Trophoblast cell (in vitro differentiated cells and primary cell): Measurements from ENCODE around the gene ERAP2.

Experiments used
- DNase-seq, 2 donors: peaks; one replicate each; pipeline ENCODE4 v3.0.0-alpha.2; 2016
- H2AFZ ChIP-seq: 2 replicates; pipeline ENCODE4 v1.6.1; 2013; ENCODE audit warnings: low read length, moderate library complexity, mild to moderate bottlenecking; ENCODE audit not compliant: insufficient read depth, poor library complexity
- H2AK5ac ChIP-seq: 2 replicates; pipeline ENCODE4 v1.6.1; 2013; ENCODE audit warnings: mild to moderate bottlenecking, low read length
- H2BK120ac ChIP-seq: 2 replicates; pipeline ENCODE4 v1.6.1; 2013; ENCODE audit warnings: low read length, mild to moderate bottlenecking, moderate library complexity; ENCODE audit not compliant: insufficient read depth, poor library complexity
- H2BK12ac ChIP-seq: 2 replicates; pipeline ENCODE4 v1.6.1; 2013; ENCODE audit warnings: mild to moderate bottlenecking, low read length, moderate library complexity
- H2BK5ac ChIP-seq: 2 replicates; pipeline ENCODE4 v1.6.1; 2013; ENCODE audit warnings: low read length, low read depth, moderate library complexity, mild to moderate bottlenecking; ENCODE audit not compliant: poor library complexity
- H3K14ac ChIP-seq: 2 replicates; pipeline ENCODE4 v1.6.1; 2013; ENCODE audit warnings: mild to moderate bottlenecking, low read length
- H3K18ac ChIP-seq: 2 replicates; pipeline ENCODE4 v1.6.1; 2013; ENCODE audit warnings: mild to moderate bottlenecking, low read length
- H3K23ac ChIP-seq: 2 replicates; pipeline ENCODE4 v1.6.1; 2013; ENCODE audit warnings: low read length
- H3K27ac ChIP-seq: 2 replicates; pipeline ENCODE4 v1.5.1; 2013; ENCODE audit warnings: low read depth, mild to moderate bottlenecking, inconsistent platforms, low read length, moderate library complexity
- H3K27me3 ChIP-seq: 2 replicates; pipeline ENCODE4 v1.6.1; 2013; ENCODE audit warnings: inconsistent platforms, mild to moderate bottlenecking, low read length, moderate library complexity; ENCODE audit not compliant: insufficient read depth
- H3K36me3 ChIP-seq, 2 experiments: 1 replicate in 1 of 2; 2 replicates in 1 of 2; pipeline ENCODE4 v1.6.1; 2013; ENCODE audit warnings: low read length in 2 of 2, mild to moderate bottlenecking in 2 of 2, moderate library complexity in 1 of 2; ENCODE audit not compliant: insufficient read depth in 2 of 2, control insufficient read depth in 1 of 2
- H3K4ac ChIP-seq: 2 replicates; pipeline ENCODE4 v1.6.1; 2013; ENCODE audit warnings: low read depth, mild to moderate bottlenecking, low read length, moderate library complexity
- H3K4me1 ChIP-seq, 2 experiments: 1 replicate in 1 of 2; 2 replicates in 1 of 2; pipeline ENCODE4 v1.6.1; 2013; ENCODE audit warnings: low read length in 2 of 2, mild to moderate bottlenecking in 2 of 2, moderate library complexity in 1 of 2; ENCODE audit not compliant: insufficient read depth in 2 of 2, control insufficient read depth in 1 of 2
- H3K4me2 ChIP-seq: 2 replicates; pipeline ENCODE4 v1.6.1; 2013; ENCODE audit warnings: inconsistent platforms, mild to moderate bottlenecking, low read length, moderate library complexity
- H3K4me3 ChIP-seq: 2 replicates; pipeline ENCODE4 v1.5.1; 2013; ENCODE audit warnings: mild to moderate bottlenecking, low read depth, low read length, inconsistent platforms
- H3K79me1 ChIP-seq: one replicate; pipeline ENCODE4 v1.6.1; 2013; ENCODE audit warnings: low read length
- H3K79me2 ChIP-seq: 2 replicates; pipeline ENCODE4 v1.6.1; 2013; ENCODE audit warnings: low read length, mild to moderate bottlenecking; ENCODE audit not compliant: control insufficient read depth, insufficient read depth, poor library complexity
- H3K9ac ChIP-seq: 2 replicates; pipeline ENCODE4 v1.6.1; 2013; ENCODE audit warnings: mild to moderate bottlenecking, low read length
- H3K9me3 ChIP-seq: 2 replicates; pipeline ENCODE4 v1.6.1; 2013; ENCODE audit warnings: low read depth, mild to moderate bottlenecking, control low read depth, inconsistent platforms, low read length; ENCODE audit not compliant: insufficient read depth
- H4K12ac ChIP-seq: 2 replicates; pipeline ENCODE4 v1.6.1; 2013; ENCODE audit warnings: low read depth, mild to moderate bottlenecking, low read length, moderate library complexity
- H4K8ac ChIP-seq: 2 replicates; pipeline ENCODE4 v1.6.1; 2013; ENCODE audit warnings: low read depth, mild to moderate bottlenecking, low read length, moderate library complexity
- H4K91ac ChIP-seq: one replicate; pipeline ENCODE4 v1.6.1; 2013; ENCODE audit warnings: low read depth, mild to moderate bottlenecking, low read length, moderate library complexity
- WGBS: extraction: QIAGEN DNeasy Blood & Tissue Kit; methylation state at CpG from one replicate; pipeline ENCODE4 v1.1.7; 2013; ENCODE audit warnings: missing lambda C conversion rate; ENCODE audit not compliant: insufficient read length, insufficient coverage; ENCODE audit errors: extremely low coverage; 5-methylcytosine and 5-hydroxymethylcytosine counted together

Gene ERAP2

DNA sequence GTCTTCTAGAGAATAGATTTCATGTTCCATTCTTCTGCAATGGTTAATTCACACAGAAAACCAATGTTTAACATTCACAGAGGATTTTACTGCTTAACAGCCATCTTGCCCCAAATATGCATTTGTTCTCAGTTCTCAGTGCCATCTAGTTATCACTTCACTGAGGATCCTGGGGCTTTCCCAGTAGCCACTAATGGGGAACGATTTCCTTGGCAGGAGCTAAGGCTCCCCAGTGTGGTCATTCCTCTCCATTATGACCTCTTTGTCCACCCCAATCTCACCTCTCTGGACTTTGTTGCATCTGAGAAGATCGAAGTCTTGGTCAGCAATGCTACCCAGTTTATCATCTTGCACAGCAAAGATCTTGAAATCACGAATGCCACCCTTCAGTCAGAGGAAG lies 3.4 kb downstream of the ERAP2 start:
- Histone ChIP-seq H2AK5ac (no peak overlapping the region), H3K4me2 (no peak overlapping the region), H3K14ac (no peak overlapping the region), H2BK5ac (no peak overlapping the region), H2BK120ac (no peak overlapping the region), H3K79me2 (no peaks in the 10 kb centered on the region), H3K79me1 (no peaks in the 10 kb centered on the region), H3K23ac (no peak overlapping the region), H3K4ac (no peak overlapping the region), H3K18ac (no peak overlapping the region), H2AFZ (no peak overlapping the region), H3K4me1 (no peaks in the 10 kb centered on the region), H3K36me3 (no peaks in the 10 kb centered on the region), H3K4me3 (no peak overlapping the region), H3K27ac (no peak overlapping the region), H3K9ac (no peak overlapping the region), H2BK12ac (no peak overlapping the region), H3K9me3 (no peaks in the 10 kb centered on the region), H4K8ac (no peak overlapping the region), H3K27me3 (no peaks in the 10 kb centered on the region), H4K12ac (no peak overlapping the region), H4K91ac (no peak overlapping the region)
- no peak for DNase-seq
- WGBS = no CpG with 5 or more reads among the region's 3 CpGs

- Histone ChIP-seq H2BK12ac (no peak overlapping the region), H2AFZ (no peak overlapping the region), H3K4ac (no peak overlapping the region), H4K91ac (no peak overlapping the region), H3K23ac (no peak overlapping the region), H3K9ac (no peak overlapping the region), H3K18ac (no peak overlapping the region), H3K4me3 (no peak overlapping the region), H4K8ac (no peak overlapping the region), H3K27me3 (no peaks in the 10 kb centered on the region), H2BK120ac (no peak overlapping the region), H4K12ac (no peak overlapping the region), H3K79me2 (no peaks in the 10 kb centered on the region), H2AK5ac (no peak overlapping the region), H3K36me3 (no peaks in the 10 kb centered on the region), H3K79me1 (no peaks in the 10 kb centered on the region), H3K9me3 (no peaks in the 10 kb centered on the region), H3K27ac (no peak overlapping the region), H3K14ac (no peak overlapping the region), H3K4me1 (no peaks in the 10 kb centered on the region), H3K4me2 (no peak overlapping the region), H2BK5ac (no peak overlapping the region)
- no CpG with 5 or more reads among the region's 4 CpGs for WGBS
- DNase-seq = peak; percentile 41 to 70
Observed at GRCh38 chr5:96880444-96881164, 4.3 kb downstream of the ERAP2 start.

- Histone ChIP-seq H3K4me3 (no peak overlapping the region), H2AK5ac (no peak overlapping the region), H4K12ac (no peak overlapping the region), H3K4me2 (no peak overlapping the region), H3K9ac (no peak overlapping the region), H3K36me3 (no peaks in the 10 kb centered on the region), H3K27me3 (no peaks in the 10 kb centered on the region), H3K79me1 (no peaks in the 10 kb centered on the region), H4K91ac (no peak overlapping the region), H3K23ac (no peak overlapping the region), H3K4me1 (no peaks in the 10 kb centered on the region), H3K14ac (no peak overlapping the region), H4K8ac (no peak overlapping the region), H3K18ac (no peak overlapping the region), H2AFZ (no peak overlapping the region), H3K4ac (no peak overlapping the region), H2BK12ac (no peak overlapping the region), H2BK5ac (no peak overlapping the region), H2BK120ac (no peak overlapping the region), H3K27ac (no peak overlapping the region), H3K9me3 (no peaks in the 10 kb centered on the region), H3K79me2 (no peaks in the 10 kb centered on the region)
- DNase-seq = no peak
- no CpG with 5 or more reads among the region's 2 CpGs for WGBS
Observed at GRCh38 chr5:96881511-96882115, 5.3 kb downstream of the ERAP2 start.

DNA sequence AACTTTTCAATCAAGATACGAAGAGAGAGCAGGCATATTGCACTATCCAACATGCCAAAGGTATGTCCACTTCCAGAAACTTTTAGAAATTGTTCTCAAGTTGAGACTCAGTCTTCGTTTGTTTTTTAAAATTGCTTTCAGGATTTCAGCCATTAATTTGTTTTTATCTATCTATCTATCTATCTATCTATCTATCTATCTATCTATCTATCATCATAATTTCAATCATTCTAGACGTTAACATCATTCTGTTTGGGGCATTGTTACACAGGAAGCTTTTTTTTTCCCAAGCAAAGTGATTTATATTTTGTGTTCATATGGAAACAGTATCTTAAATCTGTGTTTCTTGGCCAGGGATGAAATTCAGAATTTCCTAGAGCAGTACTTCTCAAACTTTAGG lies 7.6 kb downstream of the ERAP2 start:
- Histone ChIP-seq H3K9me3 (no peaks in the 10 kb centered on the region), H3K9ac (no peak overlapping the region), H3K23ac (no peak overlapping the region), H4K91ac (no peak overlapping the region), H3K4ac (no peak overlapping the region), H2BK5ac (no peak overlapping the region), H2AFZ (no peak overlapping the region), H3K18ac (no peak overlapping the region), H3K27ac (no peak overlapping the region), H2AK5ac (no peak overlapping the region), H3K27me3 (no peaks in the 10 kb centered on the region), H3K4me2 (no peak overlapping the region), H4K12ac (no peak overlapping the region), H3K79me1 (no peaks in the 10 kb centered on the region), H3K36me3 (no peaks in the 10 kb centered on the region), H4K8ac (no peak overlapping the region), H2BK12ac (no peak overlapping the region), H3K4me3 (no peak overlapping the region), H2BK120ac (no peak overlapping the region), H3K14ac (no peak overlapping the region), H3K4me1 (no peaks in the 10 kb centered on the region), H3K79me2 (no peaks in the 10 kb centered on the region)
- WGBS = no CpG with 5 or more reads among the region's 3 CpGs
- DNase-seq = no peak
